Measurements from ENCODE around the gene ANO7. TPM values are rescaled to one million over a fixed set of nuclear protein-coding genes. Genes with fewer than 3 reads are reported as not detected.

Gene ANO7
- total RNA-seq, 1 donor from 2014 or later, result 6.5 TPM

DNA sequence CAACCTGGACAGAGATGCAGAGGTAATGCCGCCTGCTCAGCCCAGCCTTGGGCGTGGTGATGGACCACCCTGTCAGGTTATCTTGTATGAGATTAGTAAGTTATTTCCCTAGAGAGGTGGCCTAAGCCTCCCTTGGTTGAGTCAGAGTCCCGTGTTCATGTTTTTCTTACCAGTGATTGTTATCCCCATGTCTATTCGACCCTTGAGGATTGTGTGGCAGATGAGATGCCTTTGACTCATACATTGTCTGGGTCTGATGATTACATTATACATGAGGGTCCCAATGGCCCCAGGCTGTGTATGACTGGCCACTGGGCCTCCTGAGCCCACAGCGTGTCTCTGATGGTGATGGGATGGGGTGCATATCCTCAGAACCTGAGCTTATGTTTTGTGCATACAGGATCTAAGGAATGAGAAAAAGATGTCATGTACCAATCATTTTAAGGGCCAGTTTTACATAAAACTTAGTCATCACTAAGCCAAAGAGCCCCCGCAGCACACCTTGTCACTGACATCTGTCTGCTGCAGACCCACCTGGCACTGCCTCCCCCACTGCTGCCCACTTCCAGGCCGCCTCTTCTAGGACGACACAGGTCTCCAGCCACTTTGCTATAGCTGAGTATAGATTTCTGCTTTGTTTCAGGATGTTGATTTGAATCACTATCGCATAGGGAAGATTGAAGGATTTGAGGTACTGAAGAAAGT, 30.5 kb upstream of the ANO7 start:
- DNase-seq (ENCODE audit: low spot score), result no peak

- DNase-seq (ENCODE audit: low spot score), result no peak
These were observed 30.0 kb upstream of the ANO7 start for GRCh38 chr2:241158546-241158900.

DNA sequence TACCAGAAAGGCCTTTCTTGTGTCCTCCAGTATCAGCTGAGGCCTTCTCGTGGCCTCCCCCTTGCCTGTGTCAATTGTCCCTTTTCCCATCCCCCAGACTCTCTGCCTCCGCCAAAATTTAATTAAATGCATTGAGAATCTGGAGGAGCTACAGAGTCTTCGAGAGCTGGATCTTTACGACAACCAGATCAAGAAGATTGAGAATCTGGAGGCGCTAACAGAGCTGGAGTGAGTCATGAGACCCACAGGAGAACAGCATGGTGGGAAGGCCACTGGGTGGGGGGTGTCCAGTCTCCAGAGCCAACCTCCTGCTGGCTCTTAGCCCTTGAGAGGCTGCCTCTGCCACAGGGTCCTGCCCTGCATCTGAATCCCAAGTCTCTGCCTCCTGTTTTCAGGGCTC, 29.4 kb upstream of the ANO7 start:
- DNase-seq (ENCODE audit: low spot score), result no peak

DNA sequence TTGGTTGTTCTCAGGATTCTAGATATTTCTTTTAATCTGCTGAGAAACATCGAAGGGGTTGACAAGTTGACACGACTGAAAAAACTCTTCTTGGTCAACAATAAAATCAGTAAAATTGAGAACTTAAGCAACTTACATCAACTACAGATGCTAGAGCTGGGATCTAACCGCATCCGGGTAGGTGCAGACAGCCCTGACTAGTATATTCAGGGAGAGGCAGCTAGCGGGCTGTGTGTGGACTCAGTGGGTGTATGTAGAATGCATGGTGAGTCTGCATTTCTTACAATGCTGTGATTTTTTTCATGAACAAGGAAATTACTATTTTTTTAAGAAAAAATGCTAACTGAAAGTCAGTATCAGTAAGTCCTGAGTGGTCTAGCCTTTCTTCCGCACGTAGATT, 28.2 kb upstream of the ANO7 start:
- no peak for DNase-seq (ENCODE audit: low spot score)

GRCh38 chr2:241161646-241162281, 26.7 kb upstream of the ANO7 start:
- DNase-seq (ENCODE audit: low spot score), result peak; percentile 80

DNA sequence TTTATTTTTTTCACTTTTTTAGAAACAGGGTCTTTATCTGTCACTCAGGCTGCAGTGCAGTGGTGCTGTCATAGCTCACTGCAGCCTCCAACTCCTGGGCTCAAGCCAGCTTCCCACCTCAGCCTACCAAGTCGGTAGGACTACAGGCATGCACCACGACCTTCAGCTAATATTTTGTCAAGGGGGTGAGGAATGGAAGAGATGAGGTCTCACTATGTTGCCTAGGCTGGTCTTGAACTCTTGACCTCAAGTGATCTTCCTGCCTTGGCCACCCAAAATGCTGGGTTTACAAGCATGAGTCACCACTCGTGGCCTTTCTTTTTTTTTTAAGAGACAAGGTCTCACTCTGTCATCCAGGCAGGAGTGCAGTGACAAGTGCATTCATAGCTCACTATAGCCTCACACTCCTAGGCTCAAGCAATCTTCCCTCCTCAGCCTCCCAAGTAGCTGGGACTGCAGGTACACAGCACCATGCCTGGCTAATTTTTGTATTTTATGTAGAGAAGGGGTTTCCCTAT, 24.8 kb upstream of the ANO7 start:
- DNase-seq (ENCODE audit: low spot score), result no peak

DNA sequence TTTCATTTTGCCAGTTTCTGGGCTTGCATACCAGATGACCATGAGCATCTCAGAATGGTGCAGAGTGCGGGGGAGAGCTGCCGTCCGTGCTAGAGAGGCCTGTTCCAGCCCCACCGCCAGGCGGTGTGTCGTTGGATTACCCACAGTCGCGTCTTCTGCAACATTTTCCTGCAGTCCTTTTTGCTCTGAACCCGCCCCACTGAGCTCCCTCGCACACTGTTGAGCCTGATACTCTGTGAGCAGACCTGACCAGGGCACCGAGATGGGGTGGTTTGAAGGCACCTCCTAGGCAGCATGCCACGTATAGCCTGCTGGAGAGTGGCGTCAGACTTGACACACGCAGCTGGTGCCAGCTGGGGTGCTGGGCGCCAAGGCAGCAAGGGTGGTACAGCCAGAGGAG, 20.1 kb upstream of the ANO7 start:
- DNase-seq (ENCODE audit: low spot score), result no peak

- DNase-seq (ENCODE audit: low spot score), result peak; percentile 21
These were observed 14.9 kb upstream of the ANO7 start for GRCh38 chr2:241173557-241173956.

- DNase-seq (ENCODE audit: low spot score), result no peak
These were observed 10.7 kb upstream of the ANO7 start for GRCh38 chr2:241177526-241178334.

GRCh38 chr2:241178961-241179360, 9.5 kb upstream of the ANO7 start:
- no peak for DNase-seq (ENCODE audit: low spot score)

- no peak for DNase-seq (ENCODE audit: low spot score)
These were observed 8.6 kb upstream of the ANO7 start for GRCh38 chr2:241179899-241180298.

GRCh38 chr2:241180495-241180894, 8.0 kb upstream of the ANO7 start:
- DNase-seq (ENCODE audit: low spot score), result no peak

GRCh38 chr2:241182126-241182525, 6.4 kb upstream of the ANO7 start:
- DNase-seq (ENCODE audit: low spot score), result no peak

DNA sequence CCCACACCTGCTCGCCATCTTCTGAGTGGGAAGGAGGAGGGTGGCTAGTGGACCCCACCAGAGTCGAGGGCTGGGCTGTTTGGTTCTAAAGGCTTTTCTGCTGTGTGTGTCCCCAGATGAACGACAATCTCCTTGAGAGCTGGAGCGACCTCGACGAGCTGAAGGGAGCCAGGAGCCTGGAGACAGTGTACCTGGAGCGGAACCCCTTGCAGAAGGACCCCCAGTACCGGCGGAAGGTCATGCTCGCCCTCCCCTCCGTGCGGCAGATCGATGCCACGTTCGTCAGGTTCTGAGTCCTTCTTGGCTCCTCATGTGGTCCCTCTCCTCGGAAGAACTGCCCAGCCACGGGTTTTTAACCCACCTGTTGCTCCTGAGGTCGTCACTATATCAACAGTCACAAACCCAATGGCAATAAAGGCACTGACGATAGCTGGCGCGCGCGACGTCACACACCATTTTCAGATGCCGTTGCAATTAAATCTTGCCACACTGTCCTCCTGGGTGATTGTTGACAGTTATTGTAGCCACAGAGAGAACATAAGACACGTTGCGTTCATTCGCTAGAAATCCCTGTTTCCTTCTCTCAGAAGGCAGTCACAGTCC, 5.8 kb upstream of the ANO7 start:
- DNase-seq (ENCODE audit: low spot score), result no peak

GRCh38 chr2:241183221-241183620, 5.3 kb upstream of the ANO7 start:
- DNase-seq (ENCODE audit: low spot score), result no peak

GRCh38 chr2:241184901-241185300, 3.6 kb upstream of the ANO7 start:
- DNase-seq (ENCODE audit: low spot score), result no peak

GRCh38 chr2:241185961-241186360, 2.5 kb upstream of the ANO7 start:
- no peak for DNase-seq (ENCODE audit: low spot score)

DNA sequence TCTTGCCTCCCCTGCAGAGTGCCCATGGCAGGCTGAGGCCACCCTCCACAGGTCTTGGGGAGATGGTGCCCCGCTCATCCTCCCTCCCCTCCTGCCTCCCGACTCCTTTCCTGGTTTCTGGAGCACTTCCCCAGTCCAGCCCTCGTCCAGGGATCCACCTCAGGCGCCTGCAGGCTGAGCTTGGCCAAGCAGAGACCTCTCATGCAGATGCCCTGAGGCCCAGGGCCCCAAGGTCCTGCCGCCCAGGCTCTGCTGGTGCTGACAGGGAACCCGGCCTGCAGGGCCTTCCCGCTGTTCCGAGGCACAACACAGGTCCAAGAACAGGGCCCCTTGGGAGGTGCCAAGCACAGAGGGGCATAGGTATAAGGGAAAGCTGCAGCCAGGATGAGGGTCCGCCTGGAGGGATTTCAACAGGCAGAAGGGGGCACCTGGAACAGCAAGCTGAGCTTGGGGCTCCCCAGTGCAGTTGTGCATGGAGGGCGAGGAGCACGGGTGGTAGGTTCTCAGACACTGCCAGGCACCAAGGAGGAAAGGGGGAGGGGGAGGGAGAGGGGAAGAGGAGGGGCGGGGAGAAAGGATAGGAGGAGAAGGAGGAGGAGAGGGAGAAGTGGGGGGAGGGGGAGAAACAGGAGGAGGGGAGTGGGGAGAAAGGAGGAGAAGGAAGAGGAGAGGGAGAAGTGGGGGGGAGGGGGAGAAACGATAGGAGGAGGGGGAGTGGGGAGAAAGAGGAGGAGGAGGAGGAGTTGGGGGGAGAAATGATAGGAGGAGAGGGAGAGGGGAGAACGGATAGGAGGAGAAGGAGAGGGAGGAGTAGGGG, 1.2 kb upstream of the ANO7 start:
- DNase-seq (ENCODE audit: low spot score), result no peak

- DNase-seq (ENCODE audit: low spot score), result no peak
These were observed 601 bp upstream of the ANO7 start for GRCh38 chr2:241187918-241188234.

DNA sequence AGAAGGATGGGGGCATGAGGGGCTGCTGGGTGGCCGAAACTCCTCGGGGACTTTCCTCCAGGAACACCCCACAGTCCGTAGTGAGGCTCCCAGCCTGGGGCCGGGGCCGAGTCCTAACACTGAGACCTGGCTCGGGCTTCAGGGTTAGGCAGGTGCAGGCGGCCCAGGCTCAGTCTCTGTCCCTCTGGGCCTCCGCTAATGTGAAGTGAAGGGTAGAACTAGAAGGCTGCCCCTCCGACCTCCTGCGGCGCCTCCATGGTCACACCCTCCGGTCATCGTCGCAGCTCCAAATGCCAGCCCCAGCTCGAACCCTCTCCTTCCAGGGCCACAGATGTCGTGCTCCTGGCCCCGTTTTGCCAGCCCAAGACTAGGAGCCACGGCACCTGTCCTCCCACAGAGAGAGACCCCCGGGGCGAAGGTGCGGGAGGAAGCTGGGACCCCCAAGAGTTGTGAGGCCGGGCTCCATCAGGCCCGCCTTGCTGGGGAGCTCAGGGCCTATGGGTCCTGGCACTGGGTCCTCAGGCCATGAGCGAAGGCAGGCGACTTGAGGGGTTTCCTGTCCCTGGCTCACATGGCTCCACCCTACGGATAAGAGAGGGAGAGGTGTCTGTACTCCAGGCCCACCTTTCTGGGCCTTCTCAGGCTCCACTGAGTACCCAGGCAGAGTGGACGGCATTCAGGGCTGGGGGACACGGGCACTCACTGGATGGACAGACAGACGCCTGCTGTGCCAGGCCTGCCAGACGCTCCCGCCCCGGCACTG, 797 bp downstream of the ANO7 start:
- no peak for DNase-seq (ENCODE audit: low spot score)

DNA sequence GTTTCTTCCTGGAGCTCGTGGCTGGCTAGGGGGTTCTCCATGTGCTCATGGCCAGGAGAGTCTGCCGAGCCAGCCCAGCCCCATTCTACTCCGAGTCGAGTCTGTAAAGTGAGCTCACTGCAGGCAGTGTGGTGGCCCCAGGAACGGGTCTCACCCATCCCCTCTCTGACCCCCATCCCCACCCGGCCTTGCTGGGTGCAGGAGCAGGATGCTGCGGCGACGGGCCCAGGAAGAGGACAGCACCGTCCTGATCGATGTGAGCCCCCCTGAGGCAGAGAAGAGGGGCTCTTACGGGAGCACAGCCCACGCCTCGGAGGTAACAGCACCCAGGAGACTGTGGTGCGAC, 1.4 kb downstream of the ANO7 start:
- no peak for DNase-seq (ENCODE audit: low spot score)

Measured in umbilical cord (tissue), 2 donors.